GM19372 (cell line): ENCODE results near the gene CCDC50.

Experiments
- ATAC-seq: cut with Tn5 transposase; IDR thresholded peaks from one replicate; pipeline ENCODE4 v1.9.1; 2021; ENCODE audit warnings: mild to moderate bottlenecking, low read depth, moderate library complexity; ENCODE audit not compliant: unreplicated experiment

CCDC50 gene

DNA sequence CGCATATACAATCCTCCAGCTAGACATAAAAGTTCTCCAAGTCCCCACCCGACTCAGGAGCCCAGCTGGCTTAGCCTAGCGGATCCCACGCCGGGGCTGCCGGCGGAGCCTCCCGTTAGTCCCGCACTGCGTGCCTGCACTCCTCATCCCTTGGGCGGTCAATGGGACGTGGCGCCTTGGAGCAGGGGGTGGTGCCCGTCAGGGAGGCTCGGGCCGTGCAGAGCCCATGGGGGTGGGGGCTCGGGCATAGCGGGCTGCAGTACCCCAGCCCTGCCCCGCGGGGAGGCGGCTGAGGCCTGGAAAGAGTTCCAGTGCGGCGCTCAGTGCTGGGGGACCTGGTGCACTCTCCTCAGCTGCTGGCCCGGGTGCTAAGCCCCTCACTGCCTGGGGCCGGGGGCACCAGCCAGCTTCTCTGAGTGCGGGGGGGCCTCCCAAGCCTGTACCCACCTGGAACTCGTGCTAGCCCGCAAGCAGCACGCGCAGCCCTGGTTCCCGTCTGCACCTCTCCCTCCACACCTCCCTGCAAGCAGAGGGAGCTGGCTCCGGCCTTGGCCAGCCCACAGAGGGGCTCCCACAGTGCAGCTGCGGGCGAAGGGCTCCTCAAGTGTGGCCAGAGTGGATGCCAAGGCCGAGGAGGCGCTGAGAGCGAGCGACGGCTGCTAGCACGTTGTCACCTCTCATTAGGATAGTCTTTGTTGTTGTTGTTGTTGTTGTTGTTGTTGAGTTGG is 12.2 kb upstream of the CCDC50 start:
- no peak for ATAC-seq

DNA sequence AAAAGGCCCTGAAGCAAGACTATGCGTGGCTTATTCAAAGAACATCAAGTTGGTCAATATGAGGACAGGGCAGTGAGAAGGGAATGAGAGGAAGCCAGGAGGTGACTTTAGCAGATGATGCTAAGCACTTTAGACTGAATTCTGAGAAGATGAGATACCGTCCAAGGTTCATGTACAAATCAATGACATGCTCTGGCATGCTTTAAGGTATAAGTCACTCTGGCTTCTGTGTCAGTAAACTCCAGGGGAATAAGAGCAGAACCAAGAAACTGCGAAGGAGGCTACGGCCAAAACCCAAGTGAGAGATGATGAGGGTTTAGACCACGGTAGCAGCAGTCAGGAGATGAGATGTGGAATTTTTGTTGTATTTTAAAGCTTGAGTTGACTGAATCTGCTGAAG is 8.9 kb upstream of the CCDC50 start:
- ATAC-seq = no peak

DNA sequence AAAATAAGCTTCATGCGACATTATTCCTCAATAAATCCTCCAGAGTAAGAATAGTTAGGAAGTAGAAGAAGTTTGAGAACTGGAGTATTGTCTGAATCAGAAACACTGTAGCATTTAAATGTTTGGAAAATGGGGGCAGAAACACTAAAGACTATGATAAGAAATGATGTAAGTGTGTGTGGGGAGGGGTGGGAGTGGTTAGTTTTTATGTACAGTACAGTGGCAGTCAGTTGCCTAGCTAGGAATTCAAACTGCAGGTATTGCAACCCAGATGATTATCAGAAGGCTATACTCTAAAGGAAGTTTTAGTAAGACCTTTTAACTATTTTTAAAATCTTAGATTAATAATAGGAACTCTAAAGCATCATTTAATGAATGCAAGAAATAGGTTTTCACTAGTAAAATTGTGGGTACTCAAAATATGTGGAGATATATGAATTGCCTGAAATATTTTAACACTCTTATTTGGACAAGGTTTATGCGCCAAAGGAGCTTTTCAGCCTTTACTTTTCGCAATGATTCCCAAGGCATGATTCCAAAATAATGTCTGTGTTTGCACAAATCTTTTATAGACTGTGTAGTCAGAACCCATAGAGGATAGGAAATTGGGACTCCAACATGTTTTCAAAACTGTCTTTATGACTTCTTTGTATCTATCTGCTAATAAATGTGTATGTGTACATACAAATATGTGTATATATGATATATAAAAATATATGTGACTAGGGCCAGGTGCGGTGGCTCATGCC is 8.0 kb upstream of the CCDC50 start:
- no peak for ATAC-seq

DNA sequence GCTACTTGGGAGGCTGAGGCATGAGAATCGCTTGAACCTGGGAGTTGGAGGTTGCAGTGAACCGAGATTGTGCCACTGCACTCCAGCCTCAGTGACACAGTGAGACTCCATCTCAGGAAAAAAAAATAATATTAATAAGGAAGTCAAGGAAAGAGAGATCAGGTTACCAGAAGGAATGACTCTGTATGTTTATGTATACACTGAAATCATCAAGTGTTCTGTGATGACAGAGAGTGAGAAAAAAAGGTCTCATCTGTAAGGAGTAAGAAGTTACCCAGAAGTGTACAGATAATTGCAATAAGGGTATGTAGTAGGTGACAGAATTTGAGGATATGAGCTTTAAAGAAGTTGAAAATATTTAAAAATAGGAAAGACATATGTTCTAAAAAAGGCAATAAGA is 4.3 kb upstream of the CCDC50 start:
- no peak for ATAC-seq

DNA sequence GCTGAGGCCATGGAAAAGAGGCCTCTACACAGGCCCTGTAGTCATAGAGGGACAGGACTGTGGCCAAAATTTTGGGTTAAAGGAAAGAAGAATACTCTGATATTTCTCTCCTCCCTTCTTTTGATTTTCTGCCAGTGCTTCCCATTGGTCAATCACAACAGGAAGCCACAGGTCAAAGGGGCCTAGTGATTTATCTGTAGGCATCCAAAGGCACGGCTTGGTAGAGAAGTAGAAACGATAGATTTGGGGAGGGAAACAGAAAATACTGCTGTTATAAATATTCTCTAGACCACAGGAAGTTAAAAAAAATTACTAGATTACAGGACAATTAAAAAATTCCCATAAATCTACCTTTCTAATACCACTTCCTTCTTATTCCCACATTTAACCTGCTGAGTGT is 1.7 kb upstream of the CCDC50 start:
- ATAC-seq = no peak

DNA sequence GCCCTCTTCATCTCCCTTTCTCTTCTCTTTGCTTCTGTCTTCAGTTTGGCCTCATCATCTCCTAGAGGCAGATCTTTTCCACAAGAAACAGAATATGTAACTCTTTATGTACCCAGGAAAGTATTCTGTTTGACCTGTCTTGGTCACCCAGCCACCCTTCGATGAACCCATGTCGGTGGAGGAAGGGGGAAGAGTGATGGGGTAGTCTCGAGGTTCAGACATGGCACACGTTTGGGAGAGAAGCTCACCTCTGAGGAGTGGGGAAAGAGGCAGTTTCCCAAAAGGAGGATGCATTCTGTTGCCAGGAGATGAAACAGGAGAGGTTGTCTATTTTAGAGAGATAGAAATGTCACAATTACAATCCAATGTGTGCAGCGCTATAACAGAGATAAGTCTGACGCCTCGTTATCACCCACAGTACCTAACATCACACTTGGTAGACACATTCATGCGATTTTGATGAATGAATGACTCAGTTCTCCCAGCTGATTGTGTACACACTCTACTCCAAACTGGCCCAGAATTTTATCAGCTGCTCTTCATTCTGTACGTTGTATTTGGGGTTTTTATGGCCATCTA is 722 bp upstream of the CCDC50 start:
- ATAC-seq = no peak

DNA sequence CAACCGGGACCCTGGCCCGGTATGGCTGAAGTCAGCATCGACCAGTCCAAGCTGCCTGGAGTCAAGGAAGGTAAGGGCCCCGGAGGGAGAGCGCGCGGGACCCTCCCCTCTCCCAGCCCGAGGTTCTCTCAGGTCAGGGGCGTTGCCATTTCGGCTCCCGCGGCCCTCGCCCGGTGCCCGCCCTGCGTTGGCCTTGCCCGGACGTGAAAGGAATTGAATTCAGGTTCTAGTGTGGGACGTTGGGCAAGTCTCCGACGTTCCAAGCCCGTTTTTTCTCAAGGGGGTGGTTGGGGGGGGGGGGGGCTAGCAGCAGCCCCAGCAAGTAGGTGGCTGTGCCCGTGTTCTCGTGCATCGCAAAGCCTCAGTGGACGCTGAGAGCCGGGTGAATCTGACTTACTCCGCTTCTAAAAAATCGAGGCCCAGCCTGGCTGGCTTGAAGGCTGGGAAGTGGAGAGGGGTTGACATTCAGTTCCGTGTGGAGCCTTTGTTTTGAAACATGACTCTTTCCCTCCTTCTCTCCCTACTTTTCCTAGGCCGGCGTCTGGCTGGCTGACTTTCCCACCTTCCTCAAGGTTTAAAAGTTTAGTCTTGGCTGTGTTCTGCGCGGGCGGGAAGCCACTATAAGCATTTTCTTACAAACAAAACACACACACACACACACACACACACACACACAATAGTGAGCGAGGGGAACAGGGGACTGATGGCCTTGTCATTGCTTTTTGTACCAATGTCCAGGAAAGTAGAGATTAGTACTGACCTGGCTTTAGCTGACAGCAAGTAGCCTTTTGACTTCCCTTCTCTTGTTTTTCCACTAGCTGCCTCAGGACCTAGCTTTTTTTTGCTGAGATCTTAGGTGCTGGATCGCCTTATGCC is 698 bp downstream of the CCDC50 start, which contains the start of gene UTS2B:
Gene UTS2B, minus strand, starts transcription at position 873 of the 876 bp plus-strand sequence. CDS start 48,337 bp downstream, outside the sequence.
- ATAC-seq = peak; percentile 20

DNA sequence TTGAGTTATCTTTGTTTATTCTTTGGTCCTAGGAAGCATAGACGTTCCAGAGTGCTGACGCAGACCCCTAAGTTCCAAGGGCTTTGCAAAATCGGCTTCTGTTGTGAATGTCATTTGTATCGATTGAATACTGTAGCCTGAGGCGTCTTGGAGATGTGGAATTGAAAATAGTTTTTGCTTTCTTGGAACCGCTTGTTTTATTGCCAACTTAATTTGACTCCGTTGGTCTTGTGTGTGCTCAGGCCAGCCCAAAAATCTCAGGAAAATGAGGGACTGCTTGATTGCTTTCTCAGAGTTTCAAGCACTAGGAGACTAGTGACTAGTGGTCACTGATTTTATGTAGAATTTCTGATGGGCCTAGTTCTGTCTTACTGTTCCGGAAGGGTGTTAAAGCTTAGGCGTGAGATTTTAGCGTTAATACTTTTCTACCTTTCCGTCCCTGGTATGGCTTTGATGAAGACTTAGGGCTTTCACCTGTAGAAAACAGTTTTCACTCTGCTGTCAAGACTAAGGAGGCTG is 1.4 kb downstream of the CCDC50 start:
- no peak for ATAC-seq

DNA sequence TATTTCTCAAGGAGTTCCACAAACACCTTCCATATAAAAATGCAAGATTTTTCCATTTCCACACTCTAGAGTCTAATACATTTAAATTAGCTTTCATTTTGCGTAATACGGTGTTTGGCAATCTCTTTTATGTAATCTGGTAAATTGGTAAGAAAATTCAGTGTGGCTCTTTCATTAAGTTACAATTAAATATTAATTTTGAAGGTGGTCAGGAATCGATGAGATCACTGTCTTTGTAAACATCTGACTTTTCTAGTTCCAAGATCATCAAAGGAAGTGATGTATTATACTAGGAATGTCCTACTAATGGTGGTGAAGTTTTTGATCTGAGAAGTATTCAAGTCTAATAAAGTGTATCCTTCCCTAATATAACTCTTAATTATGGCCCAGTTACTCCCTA is 2.2 kb downstream of the CCDC50 start:
- ATAC-seq = no peak

DNA sequence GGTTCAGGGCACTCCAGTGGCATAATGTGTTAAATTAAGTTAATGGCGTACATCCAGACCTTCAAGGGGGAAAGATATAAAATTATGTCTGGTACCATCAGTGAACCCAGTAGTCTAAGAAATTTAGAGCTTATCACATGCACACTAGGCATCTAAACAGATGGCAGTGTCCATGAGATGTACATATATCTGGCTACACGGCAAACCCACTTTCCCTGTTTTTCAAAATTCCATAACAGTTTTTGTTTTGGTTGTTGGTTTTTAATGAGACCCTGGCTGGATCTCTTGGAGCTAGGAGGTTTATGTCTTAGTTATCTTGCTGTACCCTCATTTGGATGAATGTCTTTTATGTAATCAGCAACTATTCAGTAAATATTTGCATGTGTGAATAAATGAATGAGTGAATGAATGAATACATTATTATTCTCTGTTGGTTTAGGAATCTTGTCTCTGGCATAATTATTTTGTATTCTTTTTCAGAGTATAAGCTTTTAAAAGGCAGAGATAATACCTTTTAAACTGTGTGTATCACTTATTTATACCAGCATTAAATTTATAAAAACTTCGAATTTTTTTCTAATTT is 4.2 kb downstream of the CCDC50 start:
- ATAC-seq = no peak

DNA sequence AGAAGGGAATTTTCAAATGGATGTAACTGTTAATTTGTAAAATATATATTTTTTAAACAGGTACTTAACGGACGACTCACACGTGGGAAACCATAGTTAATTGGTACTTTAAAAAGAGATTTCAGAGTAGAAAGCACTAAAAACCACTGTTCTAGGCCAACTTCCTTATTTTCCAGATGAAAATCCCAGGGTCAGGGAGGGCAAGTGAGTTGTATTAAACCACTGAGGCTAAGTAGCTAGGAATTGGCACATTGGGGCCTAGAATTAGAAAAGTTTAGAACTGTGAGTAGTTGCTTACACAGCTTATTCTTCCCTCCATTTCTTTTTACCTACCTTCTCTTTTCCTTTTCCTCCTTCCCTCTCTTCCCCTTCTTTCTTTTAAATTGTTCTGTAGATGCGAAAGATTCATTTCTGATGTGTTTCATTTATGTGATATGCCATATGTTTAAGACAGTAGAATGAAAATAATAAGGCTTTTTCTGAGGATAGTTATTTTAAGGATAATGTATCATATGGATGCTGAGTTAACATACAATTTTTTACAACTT is 5.2 kb downstream of the CCDC50 start:
- no peak for ATAC-seq

DNA sequence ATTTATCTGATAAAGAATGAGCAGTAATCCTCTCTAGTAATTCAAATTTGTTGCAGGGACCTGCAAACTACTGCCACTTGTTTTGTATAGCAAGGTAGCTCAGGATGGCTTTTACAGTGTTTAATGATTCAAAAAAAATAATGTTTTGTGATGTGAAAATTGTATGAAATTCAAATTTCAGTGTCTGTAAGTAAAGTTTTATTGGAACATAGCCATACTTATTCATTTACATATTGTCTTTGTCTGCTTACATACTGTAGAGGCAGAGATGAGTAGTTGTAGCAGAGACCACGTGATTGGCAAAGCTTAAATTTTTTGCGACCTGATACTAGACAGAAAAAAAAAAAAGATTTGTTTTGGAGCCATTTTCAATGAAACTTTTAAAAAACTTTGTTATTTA is 7.6 kb downstream of the CCDC50 start:
- ATAC-seq = peak; percentile 35

DNA sequence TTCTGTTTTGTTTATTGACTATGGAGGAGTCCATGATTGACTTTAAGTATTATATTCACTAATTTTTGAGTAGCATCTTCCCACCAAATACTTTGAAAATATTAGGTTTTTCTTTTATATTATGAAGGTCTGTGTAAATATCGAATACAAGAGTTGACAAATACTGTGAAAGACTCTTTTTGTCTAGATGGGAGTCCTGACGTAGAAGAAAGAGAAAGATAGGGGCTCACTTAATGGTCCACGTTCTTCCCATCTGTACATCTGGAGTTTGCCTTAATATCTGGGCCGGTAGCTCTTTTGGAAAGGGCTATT is 8.9 kb downstream of the CCDC50 start:
- ATAC-seq = no peak

DNA sequence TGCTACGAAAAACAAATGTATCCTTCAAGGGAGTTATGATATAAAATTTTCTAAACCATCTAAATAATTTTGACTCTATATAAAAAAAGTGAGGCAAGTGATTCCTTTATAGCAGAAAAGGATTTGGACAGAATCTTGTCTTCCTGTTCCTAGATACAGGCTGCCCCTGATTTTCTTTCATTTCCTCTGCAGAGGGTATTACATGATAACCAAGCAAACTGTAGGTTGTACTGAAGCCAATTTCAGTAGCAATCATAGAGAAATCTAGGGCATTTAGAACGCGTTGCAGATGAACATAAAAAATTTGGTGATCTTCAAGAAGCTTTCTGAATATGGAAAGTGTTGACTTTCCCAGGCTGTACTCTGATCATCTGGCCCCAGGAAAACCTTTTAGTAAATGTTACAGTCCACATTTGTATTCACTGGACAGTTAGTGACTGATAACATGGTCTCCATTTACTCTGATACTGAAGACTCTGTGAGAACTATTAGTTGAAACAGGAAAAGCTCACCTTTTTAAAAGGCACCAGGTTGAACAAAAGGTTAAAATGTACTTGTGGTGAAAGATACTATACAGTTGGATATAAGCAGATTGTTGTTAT is 10.2 kb downstream of the CCDC50 start:
- no peak for ATAC-seq

DNA sequence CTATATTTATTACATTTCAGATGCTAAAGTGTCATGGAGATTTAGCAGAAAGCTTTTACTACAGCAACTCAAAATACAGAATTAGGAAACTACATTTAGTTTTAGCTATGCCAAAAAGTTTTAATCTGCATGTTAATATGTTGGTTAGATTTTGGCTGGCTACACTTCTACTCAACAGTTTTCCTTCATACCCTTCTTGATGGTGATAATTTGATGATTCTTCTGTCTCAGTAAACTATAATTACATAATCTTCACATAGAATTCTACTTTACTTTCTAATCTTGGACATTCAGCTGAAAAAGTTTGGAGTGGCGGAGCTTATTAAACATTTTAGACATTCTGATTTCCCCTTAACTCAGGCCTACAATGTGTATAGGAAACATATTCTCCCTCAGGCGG is 11.2 kb downstream of the CCDC50 start:
- ATAC-seq = no peak

DNA sequence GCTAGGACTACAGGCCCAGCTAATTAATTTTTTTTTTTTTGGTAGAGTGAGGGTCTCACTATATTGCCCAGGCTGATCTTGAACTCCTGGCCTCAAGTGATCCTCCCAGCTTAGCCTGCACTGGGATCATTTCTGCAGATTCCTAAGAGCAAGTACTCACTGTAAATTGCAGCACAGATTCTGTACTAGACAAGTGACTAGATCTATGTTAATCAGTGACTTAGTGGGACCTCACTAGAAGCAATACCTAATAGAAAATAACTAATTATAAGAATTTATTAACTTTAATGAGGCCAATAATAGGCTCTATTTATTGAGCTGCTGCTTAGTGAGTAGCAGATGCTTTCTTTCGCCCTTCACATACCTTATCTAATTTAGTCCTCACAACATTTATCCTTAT is 11.8 kb downstream of the CCDC50 start:
- no peak for ATAC-seq

DNA sequence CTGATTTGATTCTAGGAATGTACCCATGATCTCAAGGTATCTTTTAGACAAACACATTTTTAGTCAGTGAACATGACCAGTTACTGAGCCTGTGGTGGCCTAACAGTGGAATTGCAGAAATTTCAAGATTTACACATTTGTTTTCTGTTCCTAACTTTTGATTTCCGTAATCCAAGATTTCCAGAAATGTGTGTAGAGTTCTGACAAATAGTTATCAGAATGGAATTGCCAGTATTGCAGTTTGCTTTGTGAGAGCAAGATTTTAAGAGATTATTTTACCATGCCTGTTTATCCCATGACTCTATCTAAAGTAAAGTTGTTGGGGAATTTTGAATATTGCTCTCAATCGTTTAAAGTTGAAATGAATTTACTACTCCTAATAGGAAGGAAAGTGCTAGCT is 12.8 kb downstream of the CCDC50 start:
- no peak for ATAC-seq

DNA sequence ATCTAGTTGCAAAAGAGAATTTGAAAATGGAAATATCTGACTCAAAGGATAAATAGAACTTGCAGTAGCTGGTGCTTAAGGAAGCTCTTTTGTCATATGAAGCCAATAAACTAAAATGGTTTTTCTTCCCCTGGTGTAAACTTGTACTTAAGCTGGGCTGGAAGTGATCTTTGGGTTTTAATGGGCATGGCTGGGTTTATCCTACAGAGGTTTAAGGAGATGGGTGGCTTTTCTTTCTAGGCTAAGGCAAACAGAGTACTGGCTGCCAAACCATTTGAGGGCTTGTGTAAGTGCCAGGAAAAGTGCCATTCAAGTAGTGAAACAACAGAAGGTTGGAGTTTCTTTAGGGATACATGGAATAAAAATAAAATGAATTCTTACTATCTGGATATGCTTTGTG is 13.2 kb downstream of the CCDC50 start:
- no peak for ATAC-seq

DNA sequence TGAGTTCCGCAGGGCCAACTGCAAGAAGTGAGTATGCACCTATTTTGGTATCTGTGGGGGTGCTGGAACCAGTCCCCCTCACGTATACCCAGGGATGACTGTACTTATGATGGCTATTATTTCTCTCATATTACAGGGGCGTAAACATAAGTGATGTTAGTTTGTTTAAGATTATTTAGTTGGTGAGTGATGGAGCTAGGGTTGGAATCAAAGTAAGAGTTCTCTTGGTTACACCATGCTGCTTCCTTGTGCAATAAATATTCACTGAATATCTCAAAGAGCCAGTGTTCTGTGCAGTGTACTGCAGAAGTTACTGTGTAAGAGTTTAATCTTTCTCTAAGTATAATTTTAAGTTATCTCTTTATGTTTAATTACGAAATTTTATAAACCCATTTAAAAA is 13.9 kb downstream of the CCDC50 start:
- no peak for ATAC-seq

DNA sequence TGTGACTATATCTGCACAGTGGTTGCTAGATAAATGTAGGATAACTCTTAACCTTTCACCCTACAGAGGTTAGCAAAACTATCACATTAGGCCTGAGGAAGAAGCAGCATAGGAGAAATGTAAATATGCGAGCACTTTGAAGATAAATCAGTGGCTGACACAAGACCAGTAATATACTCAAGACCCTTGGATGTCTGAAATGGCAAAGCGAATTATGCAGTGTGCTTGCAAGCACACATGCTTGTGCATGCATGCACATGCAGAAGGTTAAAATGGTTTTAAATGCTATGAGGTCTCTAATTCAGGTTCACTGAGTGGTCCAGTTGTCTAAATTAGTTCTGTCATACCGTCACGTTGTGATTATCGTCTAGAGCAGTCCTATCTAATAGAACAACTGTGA is 14.7 kb downstream of the CCDC50 start:
- ATAC-seq = no peak
